ENCODE results near the gene FBXO41. TPM values are rescaled to one million over a fixed set of nuclear protein-coding genes. Genes with fewer than 3 reads are reported as not detected.

The FBXO41 gene
- total RNA-seq, 1 donor from 2014 or later = 0.34 TPM

GRCh38 chr2:73238976-73239375, 45.3 kb downstream of the FBXO41 start:
- peak; percentile 29 for DNase-seq

- peak; percentile 20 for DNase-seq
Observed at GRCh38 chr2:73238149-73238548, 46.1 kb downstream of the FBXO41 start.

- no peak for DNase-seq
Observed at GRCh38 chr2:73237168-73237567, 47.1 kb downstream of the FBXO41 start.

GRCh38 chr2:73235315-73236028, 48.8 kb downstream of the FBXO41 start:
- DNase-seq = peak; percentile 15

- peak; percentile 93 for DNase-seq
Observed at GRCh38 chr2:73233932-73234832, 50.1 kb downstream of the FBXO41 start, which contains the start of gene CCT7. TSS of gene CCT7 (plus strand) at chr2:73234308. CDS start at chr2:73234379, 71 bp downstream.

- peak; percentile 100 for DNase-seq
Observed at GRCh38 chr2:73233154-73233931, 50.9 kb downstream of the FBXO41 start, which contains the start of gene PRADC1. TSS of gene PRADC1 (minus strand) at chr2:73233239. CDS start at chr2:73233160, 79 bp downstream.

- DNase-seq = peak; percentile 37
Observed at GRCh38 chr2:73232403-73233153, 51.7 kb downstream of the FBXO41 start.

GRCh38 chr2:73228631-73229030, 55.6 kb downstream of the FBXO41 start:
- DNase-seq = no peak

GRCh38 chr2:73227086-73227485, 57.2 kb downstream of the FBXO41 start:
- no peak for DNase-seq

- no peak for DNase-seq
Observed at GRCh38 chr2:73225513-73226360, 58.5 kb downstream of the FBXO41 start.

GRCh38 chr2:73223821-73224220, 60.5 kb downstream of the FBXO41 start:
- DNase-seq = no peak

- no peak for DNase-seq
Observed at GRCh38 chr2:73218298-73218697, 66.0 kb downstream of the FBXO41 start.

GRCh38 chr2:73217826-73218225, 66.5 kb downstream of the FBXO41 start:
- no peak for DNase-seq

GRCh38 chr2:73217160-73217559, 67.1 kb downstream of the FBXO41 start:
- DNase-seq = no peak

- DNase-seq = no peak
Observed at GRCh38 chr2:73215254-73215653, 69.0 kb downstream of the FBXO41 start.

- DNase-seq = peak; percentile 87
Observed at GRCh38 chr2:73214120-73215035, 69.9 kb downstream of the FBXO41 start, which contains the start of gene SMYD5. TSS of gene SMYD5 (plus strand) at chr2:73214245. CDS start at chr2:73214267, 22 bp downstream.

- DNase-seq = peak; percentile 88
Observed at GRCh38 chr2:73212448-73213176, 71.7 kb downstream of the FBXO41 start.

- no peak for DNase-seq
Observed at GRCh38 chr2:73212098-73212447, 72.2 kb downstream of the FBXO41 start.

GRCh38 chr2:73210696-73211095, 73.6 kb downstream of the FBXO41 start:
- DNase-seq = no peak
